GM12892 (cell line): Measurements from ENCODE around the gene VSTM2B.

Experiments used
- POLR2A ChIP-seq: IDR thresholded peaks from 2 replicates; pipeline ENCODE4 v1.6.1; 2011; ENCODE audit warnings: low read depth, low read length, control low read depth
- POLR2AphosphoS5 ChIP-seq: IDR thresholded peaks from 2 replicates; pipeline ENCODE4 v1.6.1; 2011; ENCODE audit warnings: low read depth, low read length, control low read depth
- TAF1 ChIP-seq: IDR thresholded peaks from 2 replicates; pipeline ENCODE4 v1.6.1; 2011; ENCODE audit warnings: low read depth, mild to moderate bottlenecking, control low read depth, low read length, borderline replicate concordance

DNA sequence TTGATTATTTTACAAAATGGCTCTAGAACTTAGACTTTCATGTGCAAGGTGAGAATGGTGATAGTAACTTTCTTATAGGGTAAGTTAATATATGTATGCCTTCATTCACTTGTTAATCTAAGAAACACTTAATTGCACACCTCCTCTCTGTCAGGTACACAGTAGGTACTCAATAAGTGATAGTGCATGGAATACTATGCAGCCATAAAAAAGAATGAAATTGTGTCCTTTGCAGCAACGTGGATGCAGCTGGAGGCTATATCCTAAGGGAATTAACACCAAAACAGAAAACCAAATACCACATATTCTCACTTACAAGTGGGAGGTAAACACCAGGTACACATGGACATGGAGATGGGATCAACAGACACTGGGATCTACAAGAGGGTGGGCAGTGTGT is 17.6 kb upstream of the VSTM2B start:
- TF ChIP-seq POLR2A (no peak), TAF1 (no peak), POLR2AphosphoS5 (no peak)
